NAMALWA (cell line): ENCODE data around the gene USP11.

ENCODE experiments used
- DNase-seq: peaks from one replicate; pipeline ENCODE4 v3.0.0-alpha.2; 2015; ENCODE audit warnings: low spot score

Gene USP11

DNA sequence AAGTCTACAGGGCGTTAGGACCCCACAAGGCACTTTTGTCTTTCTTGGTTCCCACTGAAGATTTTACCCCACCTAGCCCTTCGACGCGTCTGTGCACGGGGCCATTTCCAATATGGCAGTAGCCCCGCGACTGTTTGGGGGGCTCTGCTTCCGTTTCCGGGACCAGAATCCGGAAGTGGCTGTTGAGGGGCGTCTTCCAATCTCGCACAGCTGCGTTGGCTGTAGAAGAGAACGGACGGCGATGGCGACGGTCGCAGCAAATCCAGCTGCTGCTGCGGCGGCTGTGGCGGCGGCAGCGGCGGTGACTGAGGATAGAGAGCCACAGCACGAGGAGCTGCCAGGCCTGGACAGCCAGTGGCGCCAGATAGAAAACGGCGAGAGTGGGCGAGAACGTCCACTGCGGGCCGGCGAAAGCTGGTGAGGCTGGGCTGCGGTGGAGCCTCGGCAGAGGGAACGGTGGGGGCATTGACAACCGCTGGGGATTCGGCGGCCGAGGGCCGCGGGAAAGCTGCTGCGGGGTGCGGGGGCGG, at the start of gene USP11:
TSS of gene USP11 (plus strand) at position 207 of the 530 bp plus-strand sequence. CDS start at position 242, 35 bp downstream.
- DNase-seq: peak; percentile 77

DNA sequence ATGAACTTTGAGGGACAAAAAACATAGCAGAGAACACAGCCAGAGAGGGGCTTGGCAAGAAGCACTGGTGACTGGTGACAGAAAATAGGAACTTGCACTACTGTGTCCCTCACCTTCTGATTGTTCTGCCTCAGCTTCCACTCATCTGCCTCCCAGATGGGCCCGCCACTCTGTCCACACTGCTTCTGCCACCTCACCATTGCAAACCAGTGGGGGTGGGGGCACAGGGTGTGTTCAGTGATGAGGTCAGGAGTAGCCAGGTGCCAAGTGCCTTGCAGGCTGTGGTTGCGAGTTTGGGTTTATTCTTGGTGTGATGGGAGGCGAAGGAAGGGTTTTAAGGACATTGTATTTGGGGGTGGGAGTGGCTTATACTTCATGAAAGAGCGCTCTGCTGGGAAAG, 48.3 kb upstream of the USP11 start:
- no peak for DNase-seq

DNA sequence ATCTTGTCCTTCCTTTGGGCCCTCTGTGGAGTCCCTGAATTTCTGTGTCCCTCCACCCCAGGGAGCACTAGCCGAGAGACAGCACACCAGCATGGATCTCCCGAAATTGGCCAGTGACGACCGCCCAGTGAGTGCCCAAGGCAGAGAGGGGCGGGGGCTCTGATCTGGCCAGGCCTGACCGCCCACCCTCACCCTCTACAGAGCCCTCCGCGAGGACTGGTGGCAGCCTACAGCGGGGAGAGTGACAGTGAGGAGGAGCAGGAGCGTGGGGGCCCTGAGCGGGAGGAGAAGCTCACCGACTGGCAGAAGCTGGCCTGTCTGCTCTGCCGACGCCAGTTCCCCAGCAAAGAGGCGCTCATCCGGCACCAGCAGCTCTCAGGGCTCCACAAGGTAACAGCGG, 47.6 kb upstream of the USP11 start:
- no peak for DNase-seq

DNA sequence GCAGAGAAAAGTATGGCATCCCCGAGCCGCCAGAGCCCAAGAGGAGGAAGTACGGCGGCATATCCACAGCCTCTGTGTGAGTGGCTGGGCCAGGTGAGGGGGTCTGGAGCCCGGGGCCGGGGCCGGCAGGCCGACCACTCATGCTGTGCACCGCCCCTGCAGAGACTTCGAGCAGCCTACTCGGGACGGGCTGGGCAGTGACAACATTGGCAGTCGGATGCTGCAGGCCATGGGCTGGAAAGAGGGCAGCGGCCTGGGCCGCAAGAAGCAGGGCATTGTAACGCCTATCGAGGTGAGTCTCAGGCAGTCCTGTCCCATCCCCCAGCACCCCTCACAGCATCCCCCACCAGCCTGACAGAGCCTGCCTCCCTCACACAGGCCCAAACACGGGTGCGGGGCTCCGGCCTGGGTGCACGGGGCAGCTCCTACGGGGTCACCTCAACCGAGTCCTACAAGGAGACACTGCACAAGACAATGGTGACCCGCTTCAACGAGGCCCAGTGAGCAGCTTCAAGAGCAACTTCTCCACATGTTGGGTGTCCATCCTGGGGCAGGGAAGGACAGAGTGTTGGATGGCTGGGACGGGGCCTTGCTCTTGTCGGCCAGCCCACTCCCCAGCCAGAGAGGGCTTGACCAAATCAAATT, 46.6 kb upstream of the USP11 start:
- no peak for DNase-seq

DNA sequence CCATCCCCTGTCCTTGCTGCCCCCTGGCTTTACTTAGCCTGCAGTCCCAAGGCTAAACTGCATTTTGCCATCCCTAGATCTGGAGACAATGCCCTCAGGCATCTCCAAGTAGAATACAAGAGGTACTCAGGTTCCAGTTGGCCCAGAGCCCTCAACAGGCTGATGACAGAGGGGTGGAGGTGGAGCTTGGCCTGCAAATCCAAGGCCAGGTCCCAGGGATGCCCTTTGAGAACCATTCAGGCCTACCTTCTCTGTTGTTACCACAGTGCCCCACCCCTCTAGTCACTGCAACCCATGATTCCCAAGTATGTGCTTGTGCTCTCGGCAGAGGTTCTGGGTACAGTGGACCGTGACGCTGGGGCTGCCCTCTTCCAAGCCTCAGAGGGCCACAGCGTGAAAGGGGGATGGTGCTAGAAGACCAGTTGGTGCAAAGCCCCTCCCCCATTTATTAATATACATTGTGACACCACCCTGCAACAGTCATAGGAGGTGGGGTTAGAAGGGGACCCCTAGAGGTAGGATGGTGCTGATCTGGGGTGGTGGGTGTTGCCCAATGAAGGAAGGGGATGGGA, 45.6 kb upstream of the USP11 start:
- peak; percentile 16 for DNase-seq

DNA sequence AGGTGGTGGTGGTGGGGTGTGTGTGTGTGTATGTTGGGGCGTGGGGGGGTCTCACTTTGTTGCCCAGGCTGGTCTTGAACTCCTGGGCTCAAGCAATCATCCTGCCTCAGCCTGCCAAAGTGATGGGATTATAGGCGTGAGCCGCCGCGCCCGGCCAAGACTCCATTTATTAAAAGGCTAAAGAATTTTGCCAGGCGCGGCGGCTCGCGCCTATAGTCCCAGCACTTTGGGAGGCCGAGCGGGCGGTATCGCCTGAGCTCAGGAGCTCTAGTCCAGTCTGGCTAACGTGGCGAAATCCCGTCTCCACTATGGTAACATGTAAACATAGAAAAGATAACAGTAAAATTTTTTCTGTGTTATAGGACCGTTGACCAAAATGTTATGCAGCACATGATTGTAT, 42.9 kb upstream of the USP11 start:
- DNase-seq: no peak

DNA sequence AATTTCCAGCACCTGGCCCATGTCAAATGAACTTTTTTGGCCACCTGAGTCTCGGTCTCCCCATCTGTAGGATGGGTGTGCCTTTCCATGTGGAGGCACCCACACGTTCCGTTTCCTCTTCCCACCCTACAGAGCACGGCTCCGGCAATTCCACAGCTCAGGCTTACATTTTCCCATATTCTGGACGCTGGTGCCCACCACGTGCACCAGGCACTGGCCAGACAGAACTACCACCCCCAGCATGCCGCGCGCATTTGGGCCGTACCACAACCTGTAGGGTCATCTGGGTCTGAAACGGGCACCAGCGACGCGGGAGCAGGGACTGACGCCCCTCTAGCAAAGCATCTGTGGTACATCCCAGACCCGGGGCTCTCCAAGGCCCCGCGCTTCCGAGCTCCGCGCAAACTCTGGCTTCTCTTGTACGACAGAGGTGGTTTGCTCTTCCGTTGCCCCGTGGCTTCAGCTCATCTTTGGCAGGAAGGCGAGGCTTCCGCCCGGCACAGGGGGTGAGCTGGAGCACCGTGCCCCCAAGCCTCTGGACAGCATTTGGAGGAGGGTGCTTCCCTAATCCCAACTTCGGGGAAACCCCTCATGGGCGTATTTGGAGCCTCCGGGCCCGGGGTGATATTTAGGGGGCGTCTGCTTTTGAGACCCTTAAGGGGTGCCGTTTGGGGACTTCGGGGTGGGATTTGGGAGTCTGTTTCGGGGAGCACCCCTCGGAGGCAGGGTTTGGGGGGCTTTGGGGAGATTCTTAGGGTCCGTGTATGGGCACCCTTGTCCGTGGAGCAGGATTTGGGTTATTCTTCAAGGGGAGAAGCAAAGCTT, 42.2 kb upstream of the USP11 start:
- DNase-seq: peak; percentile 93

DNA sequence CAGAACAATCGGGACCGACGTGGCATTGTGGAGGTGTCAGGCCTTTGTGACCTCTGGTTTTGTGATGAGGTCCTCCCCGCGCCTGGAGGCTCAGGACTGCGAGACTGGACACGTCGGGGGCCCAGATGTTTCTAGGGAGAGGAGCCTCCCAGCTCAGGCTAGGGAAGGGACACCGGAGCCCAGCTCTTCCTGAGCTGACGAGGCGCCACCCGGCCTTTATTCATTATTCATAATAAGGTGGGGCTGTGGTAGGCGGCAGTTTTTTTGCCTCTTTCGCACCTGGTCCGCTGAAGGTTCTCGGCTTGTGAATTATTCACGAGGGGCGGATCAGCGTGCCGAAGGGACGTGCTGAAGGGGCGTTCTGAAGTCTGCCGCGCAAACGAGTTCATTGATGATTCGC, 41.5 kb upstream of the USP11 start:
- DNase-seq: peak; percentile 80

DNA sequence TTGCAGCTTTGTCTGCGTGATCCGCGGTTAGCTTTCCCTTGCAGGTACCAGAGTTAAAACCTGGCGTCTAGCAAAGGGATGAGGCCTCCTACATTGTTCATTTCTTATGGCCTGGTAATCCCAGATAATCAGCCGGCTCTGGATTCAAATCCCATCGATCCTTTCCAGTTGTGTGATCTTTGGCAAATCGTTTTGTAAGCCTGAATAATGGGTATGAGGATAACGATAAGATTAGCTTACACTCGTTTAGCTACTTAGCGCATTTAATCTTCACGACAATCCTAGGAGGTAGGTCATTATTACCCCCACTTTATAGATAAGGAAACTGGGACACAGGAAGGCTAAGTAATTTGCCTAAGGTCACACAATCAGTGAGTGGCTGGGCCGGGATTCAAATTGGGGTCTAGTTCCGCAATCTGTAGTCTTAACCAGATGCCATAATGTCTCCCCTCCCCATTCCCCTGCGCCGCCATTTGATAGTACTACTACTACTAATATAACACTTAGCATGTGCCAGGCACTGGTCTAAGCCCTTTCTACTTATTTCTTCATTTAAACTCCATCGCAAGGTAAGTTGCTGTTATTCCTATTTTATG, 40.9 kb upstream of the USP11 start:
- DNase-seq: peak; percentile 48

DNA sequence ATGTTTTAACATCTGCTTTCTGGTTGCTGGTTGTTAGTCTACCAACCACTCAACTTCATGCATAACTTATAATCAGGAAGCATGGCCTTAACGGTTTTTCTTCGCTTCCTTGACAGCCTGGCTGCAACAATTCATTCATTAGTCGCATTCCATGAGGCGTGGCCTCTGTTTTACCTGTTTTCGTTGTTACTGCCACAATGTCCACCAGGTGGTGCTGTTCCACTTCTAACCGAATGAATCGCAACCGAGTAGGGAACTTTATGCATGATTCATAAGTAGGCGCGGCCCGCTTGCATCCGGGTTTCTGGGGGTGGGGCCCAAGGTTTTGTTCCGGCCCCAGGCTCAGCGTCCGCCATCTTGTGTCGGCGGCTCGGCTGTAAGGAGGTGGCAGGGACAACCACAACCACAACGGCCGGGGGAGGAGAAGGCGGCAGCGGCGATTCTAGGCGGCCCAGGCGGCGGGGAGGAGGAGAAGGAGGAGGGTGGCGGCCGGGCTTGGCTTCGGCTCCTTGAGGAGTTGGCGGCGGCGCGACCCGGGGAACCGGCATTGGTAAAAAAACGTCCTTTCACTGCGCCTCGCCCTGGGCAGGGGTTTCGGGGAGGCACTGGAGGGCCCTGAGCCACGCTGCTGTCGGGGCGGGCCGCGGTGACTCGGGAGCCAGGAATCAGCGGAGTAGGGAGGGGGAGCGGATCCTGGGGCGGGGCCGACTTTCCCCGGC, 39.2 kb upstream of the USP11 start, which contains the start of gene UBA1:
TSS of gene UBA1 (plus strand) at position 355 of the 719 bp plus-strand sequence. CDS start 4,974 bp downstream, outside the sequence.
- DNase-seq: peak; percentile 96

DNA sequence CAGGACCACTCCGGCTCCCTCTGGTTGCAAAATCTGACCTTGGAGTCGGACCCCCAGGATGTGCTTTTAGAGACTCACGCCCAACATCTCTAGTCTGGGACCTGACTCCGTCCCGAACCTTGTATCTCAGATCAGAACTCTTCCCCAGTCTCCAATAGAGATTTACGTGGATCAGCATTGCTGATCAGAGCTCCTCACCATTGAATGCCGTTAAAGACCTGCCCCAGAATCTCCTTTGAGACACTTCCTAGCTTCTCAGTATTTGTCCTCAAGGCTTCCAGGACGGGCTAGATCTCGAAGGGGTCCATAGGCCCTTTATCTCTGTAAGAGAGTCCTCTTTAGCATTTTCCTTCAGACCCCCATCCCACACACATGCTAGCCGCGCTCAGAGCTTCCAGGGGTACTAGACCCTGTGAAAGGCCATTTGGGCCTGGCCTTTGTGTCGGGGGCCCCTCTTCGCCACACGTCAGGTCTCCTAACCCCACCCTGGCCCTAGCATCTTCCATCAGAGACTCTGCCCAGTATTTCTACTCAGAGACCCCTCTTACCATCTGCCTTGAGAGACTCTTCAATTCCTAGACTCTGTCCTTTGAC, 38.5 kb upstream of the USP11 start:
- DNase-seq: peak; percentile 11

DNA sequence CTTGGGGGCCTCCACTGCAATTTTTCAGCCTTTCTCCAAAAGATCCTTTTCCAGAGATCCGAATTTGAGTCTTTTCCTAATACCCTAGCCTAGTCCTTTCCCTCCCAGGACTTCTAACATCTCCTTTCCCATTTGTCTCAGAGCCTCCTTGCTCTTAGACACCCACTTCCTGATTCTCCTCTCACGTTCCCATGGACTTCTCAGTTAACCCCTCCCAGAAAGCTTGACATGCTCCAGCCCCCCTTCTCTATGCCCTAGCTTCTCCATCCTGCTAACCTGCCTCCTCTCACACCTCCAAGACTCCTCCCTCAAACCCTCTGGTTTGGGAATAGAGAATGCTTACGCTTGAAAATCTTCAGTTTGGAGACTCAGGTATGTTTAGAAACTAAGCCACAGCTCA, 36.7 kb upstream of the USP11 start:
- no peak for DNase-seq

DNA sequence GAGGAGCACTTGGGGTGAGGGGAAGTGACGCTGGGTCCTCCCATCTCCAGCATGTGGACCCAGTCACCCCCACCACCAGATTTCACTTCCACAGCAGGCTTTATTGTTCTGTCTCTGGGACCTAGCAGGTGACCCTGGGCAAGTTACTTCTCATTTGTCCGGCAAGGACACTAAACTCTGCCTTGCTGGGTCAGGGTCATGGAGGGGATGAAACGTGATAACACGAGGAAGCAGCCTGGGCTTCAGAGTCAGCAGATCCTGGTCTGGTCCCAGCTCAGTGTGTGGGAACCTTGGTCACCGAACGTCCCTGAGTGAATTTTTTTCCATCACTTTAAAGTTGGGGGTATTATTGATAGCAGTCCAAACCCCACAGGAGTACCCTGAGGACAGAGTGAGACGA, 35.3 kb upstream of the USP11 start:
- no peak for DNase-seq

DNA sequence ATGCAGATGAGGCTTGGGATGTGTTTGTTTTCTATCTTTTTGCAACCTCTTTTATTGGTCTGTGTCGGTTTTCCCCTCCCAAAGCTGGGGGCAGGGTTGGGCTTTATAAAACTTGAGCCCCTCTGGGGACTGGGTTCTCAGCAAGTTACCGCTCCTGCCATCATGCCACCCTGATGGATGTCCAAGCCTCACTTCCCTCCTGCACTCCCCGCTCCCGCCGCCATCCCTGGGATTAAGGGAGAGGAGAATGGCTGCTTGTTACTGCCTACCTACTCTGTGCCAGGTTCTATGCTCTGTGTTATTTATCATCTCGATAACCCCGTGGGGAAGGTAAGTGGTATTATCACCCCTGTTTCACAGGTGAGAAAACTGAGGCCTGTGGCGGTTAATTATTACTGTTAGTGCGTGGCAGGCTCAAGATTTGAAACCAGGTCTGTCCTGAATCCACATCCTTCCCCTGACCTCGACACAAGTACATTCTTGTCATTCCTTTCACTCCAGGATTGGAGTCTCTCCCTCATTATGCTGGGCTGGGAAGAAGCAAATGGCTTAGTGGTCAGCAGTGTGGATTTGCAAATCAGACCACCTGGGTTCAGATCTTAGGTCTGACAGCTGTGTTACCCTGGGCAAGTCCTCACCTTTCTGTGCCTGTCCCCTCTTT, 34.7 kb upstream of the USP11 start:
- no peak for DNase-seq

DNA sequence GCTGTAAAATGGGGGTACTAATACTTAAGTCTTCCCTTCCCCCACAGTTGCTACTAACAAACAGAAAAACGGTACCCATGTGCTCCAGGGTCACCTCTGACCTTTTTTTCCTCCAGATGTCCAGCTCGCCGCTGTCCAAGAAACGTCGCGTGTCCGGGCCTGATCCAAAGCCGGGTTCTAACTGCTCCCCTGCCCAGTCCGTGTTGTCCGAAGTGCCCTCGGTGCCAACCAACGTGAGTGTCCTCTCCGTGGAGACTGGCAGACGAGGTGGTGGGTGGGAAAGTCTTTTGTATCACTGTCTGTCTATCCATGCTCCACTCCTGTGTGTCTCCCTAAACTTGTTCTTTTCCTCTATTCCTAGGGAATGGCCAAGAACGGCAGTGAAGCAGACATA, 34.1 kb upstream of the USP11 start:
- no peak for DNase-seq

DNA sequence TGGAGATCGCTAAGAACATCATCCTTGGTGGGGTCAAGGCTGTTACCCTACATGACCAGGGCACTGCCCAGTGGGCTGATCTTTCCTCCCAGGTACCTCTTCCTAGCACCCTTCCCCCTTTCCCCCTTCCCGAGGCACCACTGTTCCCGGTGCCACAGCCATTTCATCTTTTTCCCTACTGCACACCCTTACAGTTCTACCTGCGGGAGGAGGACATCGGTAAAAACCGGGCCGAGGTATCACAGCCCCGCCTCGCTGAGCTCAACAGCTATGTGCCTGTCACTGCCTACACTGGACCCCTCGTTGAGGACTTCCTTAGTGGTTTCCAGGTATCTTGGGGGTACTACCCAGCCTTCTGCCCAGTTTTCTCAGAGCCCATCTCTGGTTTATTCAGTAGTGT, 33.5 kb upstream of the USP11 start:
- no peak for DNase-seq

DNA sequence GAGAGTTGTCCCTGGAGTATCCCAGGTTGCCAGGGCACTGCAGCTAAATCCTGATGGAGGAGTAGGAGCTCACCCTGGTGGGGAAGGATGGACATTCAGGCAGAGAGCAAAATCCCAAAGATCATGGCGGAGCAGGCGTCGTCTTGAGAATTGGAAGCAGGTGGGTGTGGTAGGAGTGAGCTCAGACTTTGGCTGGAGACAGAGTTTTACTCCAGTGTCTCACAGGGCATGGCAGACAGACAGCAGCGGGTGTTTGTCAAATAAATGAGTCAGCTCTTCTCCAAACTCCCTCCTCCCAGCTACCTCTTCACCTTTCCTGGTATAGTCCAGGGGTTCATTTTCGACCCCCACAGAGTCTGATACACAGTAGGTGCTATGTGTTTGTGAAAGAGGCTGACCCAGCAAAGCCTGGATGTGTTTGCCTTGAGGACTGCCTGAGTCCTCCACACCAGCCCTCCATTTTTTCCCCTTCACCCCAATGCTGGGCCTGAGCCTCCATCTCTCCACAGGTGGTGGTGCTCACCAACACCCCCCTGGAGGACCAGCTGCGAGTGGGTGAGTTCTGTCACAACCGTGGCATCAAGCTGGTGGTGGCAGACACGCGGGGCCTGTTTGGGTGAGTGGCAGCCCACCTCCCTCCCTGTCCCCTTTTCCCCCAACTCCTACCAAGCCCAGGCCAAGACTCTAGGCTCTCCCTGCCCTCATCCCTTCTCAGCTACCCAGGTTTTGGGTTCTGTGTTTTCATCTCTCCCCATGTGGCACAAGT, 32.2 kb upstream of the USP11 start:
- DNase-seq: no peak

DNA sequence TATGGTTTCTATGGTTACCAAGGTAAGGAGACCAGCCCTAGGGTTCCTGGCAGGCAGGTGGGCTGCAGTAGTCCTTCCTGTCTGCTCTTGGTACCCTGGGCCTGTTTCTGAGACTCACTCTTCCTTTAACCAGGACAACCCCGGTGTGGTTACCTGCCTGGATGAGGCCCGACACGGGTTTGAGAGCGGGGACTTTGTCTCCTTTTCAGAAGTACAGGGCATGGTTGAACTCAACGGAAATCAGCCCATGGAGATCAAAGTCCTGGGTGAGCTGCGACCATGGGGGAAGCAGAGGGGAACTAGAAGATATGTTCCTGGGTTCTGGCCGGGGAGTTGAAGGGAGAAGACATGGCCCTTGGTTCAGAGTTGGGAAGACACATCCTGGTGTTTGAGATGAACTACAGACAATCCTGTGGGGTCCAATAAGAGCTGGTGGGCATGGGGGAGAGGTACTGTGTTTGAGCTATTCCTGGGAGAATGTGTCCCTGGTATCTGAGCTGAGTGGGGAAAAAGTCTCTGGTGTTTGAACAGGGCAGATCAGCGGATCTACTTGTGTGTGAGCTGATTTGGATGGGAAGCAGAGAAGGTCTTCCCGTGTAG, 31.4 kb upstream of the USP11 start:
- no peak for DNase-seq

DNA sequence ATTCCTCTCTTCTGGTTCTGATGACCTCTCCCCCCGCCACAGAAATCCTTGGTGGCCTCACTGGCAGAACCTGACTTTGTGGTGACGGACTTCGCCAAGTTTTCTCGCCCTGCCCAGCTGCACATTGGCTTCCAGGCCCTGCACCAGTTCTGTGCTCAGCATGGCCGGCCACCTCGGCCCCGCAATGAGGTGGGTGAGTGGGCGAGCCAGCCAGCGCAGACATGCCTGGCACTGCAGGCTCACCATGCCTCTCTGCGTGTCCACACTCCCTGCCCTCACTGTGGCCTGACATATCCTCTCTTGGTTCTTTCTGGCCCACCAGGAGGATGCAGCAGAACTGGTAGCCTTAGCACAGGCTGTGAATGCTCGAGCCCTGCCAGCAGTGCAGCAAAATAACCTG, 30.5 kb upstream of the USP11 start:
- DNase-seq: no peak

DNA sequence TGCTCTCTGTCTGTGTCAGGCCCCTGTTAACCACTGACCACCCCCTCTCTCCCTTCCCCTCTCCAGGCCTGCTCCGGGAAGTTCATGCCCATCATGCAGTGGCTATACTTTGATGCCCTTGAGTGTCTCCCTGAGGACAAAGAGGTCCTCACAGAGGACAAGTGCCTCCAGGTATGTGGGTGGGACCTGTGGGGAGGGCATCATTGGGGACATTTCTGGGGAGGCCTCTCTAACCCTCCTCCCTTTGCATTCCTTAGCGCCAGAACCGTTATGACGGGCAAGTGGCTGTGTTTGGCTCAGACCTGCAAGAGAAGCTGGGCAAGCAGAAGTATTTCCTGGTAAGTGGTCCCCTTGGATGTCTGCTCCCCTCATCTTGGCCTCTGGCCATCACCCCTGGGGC, 29.9 kb upstream of the USP11 start:
- DNase-seq: no peak
